ENCODE measurements around the gene TECR. TPM values are rescaled to one million over a fixed set of nuclear protein-coding genes. Genes with fewer than 3 reads are reported as not detected.

Gene TECR
- total and polyA plus RNA-seq, 9 of the 15 experiments (the other 6 are each of a cell fraction or from before 2014, with no cell fraction given): 29.3 to 211 (median 81.4) TPM

- TF ChIP-seq ZNF449 (CRISPR knock-in tag; IDR thresholded peaks at IDR 0.05): no peak
- TF ChIP-seq KLF16 (IDR thresholded peaks at IDR 0.05): no peak
- TF ChIP-seq NR4A1 (CRISPR knock-in tag; IDR thresholded peaks at IDR 0.05): no peak
- no peak for TF ChIP-seq NR4A1 (tag; IDR thresholded peaks at IDR 0.05)
- TF ChIP-seq ZNF561 (CRISPR knock-in tag; conservative IDR thresholded peaks at IDR 0.05): no peak
- TF ChIP-seq MITF (IDR thresholded peaks at IDR 0.05): peak; percentile 71; the same call in 1 of the 2 replicates
- TF ChIP-seq STAT5A (IDR thresholded peaks at IDR 0.05; ENCODE audit: borderline replicate concordance, low read length): no peak
- peak; percentile 74; the same call in 1 of the 2 replicates for TF ChIP-seq KAT7 (CRISPR knock-in tag; IDR thresholded peaks at IDR 0.05; ENCODE audit: borderline replicate concordance)
- TF ChIP-seq HOMEZ (CRISPR knock-in tag; IDR thresholded peaks at IDR 0.05): no peak
- TF ChIP-seq ZFP30 (CRISPR knock-in tag; IDR thresholded peaks at IDR 0.05; ENCODE audit: borderline replicate concordance): no peak
- no peak for TF ChIP-seq TGIF2 (CRISPR knock-in tag; IDR thresholded peaks at IDR 0.05)
- no peak for TF ChIP-seq SMAD2 (IDR thresholded peaks at IDR 0.05; ENCODE audit: low read depth, low read length)
- 0 out of 2 replicates have a peak, but pooled peaks have one; percentile 4 for TF ChIP-seq ELF1 (tag; IDR thresholded peaks at IDR 0.05)
- TF ChIP-seq KDM4B (IDR thresholded peaks at IDR 0.05; ENCODE audit: borderline replicate concordance in 2 of 2, low read depth in 1 of 2): peak in 1 of 2 experiments; percentile 45; a peak in 1 of 4 replicates
Measured at GRCh38 chr19:14496029-14496833, 33.2 kb upstream of the TECR start, which contains the start of gene GIPC1 (continued).
